ENCODE data around the gene GFER.
"Not testable (repeated sequence)": the region's sequence is repeated elsewhere in the genome, so short reads cannot be mapped to it uniquely, and the experiment has no call there.

- TF ChIP-seq, protein P1, sequence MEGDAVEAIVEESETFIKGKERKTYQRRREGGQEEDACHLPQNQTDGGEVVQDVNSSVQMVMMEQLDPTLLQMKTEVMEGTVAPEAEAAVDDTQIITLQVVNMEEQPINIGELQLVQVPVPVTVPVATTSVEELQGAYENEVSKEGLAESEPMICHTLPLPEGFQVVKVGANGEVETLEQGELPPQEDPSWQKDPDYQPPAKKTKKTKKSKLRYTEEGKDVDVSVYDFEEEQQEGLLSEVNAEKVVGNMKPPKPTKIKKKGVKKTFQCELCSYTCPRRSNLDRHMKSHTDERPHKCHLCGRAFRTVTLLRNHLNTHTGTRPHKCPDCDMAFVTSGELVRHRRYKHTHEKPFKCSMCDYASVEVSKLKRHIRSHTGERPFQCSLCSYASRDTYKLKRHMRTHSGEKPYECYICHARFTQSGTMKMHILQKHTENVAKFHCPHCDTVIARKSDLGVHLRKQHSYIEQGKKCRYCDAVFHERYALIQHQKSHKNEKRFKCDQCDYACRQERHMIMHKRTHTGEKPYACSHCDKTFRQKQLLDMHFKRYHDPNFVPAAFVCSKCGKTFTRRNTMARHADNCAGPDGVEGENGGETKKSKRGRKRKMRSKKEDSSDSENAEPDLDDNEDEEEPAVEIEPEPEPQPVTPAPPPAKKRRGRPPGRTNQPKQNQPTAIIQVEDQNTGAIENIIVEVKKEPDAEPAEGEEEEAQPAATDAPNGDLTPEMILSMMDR (IDR thresholded peaks at IDR 0.05) = not testable (repeated sequence)
- TF ChIP-seq POLR2A (IDR thresholded peaks at IDR 0.05) = not testable (repeated sequence)
Measured at GRCh38 chr16:1958143-1958491, 25.9 kb upstream of the GFER start.

All from body of pancreas (tissue), 4 donors.